HG03565 (cell line): ENCODE measurements around the gene ZFP37.
"Not testable (repeated sequence)": the region's sequence is repeated elsewhere in the genome, so short reads cannot be mapped to it uniquely, and the experiment has no call there.

Source experiments
- ATAC-seq: cut with Tn5 transposase; IDR thresholded peaks from one replicate; pipeline ENCODE4 v1.9.1; 2021; ENCODE audit warnings: mild to moderate bottlenecking, moderate library complexity; ENCODE audit not compliant: unreplicated experiment

Gene ZFP37

DNA sequence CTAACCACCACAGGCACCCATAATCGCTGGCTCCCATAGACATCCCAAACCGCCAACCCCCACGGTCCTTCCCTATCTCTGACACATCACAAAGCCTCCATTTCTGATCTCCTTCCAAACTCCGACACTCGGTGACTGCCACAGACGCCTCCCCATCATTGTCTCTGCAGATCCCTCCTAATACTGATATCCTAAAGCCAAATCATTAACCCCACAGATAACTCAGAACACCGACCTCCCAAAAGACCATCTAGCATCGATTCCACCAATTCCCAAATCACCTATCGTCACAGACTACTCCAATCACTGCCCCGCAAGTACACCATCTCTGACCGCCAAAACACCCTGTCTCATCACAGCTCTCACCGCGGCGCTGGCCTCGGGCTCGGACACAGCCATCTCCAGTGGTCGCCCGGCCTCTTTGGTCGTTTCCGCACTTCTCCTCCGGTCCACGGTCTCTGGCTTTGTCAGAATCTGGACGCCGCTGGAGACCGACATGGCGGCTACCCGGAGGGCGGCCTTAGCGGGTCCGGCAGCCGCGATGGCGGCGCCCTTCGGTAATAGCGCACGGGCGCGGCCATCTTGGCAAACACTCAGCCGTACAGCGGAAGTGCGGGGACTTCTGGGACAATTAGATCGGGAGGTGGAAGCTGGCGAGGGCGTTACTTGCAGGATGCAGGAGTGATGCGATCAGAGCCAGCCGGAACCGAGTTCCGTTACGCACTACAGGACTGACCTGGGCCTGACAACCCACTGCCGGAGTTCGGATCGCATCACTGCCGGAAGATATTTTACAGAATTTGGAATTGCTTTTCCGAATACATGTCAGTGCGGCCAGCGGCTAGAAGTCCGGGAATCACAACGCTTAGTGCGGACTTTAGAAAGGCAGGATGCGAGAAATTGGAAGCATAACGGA lies at the start of gene ZFP37:
TSS of gene ZFP37 (minus strand) at position 534 of the 916 bp plus-strand sequence. CDS start at position 498, 36 bp downstream.
- peak; percentile 97 for ATAC-seq

DNA sequence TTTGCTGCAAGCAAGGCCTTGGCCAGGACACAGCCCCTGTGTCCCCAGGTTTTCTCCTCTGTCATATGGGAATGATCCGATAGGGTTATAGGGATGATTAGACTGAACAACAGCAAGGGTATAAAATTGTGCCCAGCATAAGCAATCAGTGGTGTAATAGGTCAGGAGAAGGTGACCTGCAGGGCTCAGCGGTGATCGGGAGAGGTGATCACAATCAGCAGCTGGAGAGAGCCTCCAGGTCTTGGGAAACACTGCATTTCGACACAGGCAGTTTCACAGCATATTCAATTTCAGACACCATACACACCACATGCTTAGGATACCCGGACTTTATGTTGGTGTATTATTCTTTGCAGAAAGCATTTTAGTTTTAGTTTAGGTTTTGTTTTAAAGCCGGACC lies 48.8 kb upstream of the ZFP37 start:
- not testable (repeated sequence) for ATAC-seq

DNA sequence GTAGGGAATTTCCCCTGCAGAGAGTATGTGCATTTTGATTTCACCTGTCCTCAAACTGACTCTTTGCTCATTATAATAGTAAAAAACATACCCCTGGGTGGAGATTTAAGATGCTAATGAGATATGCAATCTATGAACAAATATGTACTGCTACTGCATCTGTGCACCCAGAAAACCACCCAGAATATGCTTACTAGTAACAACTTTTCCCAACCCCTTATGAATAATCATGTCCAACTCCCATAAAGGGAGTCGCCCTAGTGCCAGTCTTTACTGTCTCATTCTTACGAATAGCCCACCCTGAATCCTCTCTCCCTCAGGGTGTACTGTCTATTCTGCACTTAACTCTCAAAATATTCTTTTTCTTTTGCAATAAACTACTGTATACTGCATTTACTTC lies 39.0 kb upstream of the ZFP37 start:
- ATAC-seq: no peak

DNA sequence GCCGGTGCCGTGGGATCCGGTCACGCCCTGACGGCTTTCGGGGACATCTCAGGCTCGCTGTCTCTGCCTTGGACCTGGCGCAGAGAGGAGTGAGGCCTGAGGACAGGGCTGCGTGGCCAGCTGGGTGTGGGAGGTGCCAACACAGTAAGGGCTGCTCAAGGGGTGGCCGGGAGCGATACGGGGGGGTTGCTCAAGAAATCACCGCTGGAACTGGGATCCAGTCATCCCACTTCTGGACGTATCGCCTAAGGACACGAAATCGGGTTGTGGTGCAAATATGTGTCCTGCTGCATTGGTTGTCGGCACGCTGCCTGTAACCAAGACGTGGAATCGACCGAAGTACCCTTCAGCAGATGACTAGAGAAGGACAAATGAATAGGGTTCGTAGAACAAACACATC lies 33.4 kb upstream of the ZFP37 start:
- not testable (repeated sequence) for ATAC-seq

DNA sequence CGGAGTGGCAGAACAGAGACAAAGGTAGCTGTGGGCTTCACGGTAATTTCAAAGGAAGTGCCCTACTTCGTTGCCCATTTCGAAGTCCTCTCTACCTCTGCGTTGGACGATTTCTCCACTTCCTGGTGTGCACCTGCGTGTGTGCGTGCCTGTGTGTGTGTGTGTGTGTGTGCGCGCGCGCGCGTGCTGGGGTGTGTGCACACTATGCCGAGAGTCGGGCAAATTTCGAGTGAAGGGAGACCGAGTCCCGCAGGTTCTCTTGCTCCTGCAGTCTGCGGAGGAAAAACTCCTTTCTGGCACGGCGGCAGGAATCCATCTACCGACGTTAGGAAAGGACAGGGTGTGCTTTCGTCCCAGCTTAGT lies 32.6 kb upstream of the ZFP37 start:
- not testable (repeated sequence) for ATAC-seq

DNA sequence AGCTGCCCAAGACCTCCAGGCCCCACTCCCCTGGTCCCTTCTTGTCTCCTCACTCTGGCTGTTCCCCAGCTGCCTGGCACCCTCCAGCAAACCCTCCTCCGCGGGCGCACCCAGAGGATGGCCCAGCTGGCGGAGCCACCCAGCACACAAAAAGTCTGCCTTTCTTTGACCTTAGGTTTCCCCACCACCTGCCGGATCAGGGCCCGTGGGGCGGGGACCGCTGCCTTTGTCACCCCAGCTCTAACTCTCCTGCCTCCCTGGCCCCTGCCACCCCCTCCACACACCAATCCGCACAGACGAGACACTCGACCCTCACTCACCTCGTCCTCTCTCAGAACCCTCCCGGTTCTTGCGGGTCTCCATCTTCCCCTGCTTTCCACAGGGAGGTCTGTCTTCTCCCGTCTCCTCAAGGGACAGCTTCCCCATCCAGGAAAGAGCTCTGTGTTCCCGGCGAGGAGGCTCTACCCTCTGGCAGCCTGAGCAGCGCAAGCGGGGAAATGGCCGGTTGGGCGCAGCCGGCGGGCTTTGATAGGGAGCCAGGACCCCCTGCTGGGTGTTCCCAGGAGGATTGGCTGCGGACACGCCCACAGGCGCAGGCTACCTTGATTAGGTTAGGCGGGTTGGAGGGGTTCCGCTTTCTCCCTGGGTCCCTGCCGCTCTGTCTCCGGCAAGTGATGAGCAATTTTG lies 32.1 kb upstream of the ZFP37 start:
- ATAC-seq: not testable (repeated sequence)

DNA sequence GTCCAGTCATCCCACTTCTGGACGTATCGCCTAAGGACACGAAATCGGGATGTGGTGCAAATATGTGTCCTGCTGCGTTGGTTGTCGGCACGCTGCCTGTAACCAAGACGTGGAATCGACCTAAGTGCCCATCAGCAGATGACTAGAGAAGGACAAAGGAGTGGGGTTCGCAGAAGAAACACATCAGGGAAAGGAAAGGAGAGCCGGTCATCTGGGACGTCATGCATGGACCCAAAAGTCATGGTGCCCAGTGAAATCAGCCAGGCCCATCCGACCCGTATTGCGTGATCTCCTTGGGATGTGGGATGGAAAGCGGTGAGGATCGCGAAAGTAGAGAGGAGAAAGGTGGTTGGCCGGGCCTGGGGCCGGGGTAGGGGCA lies 6.4 kb upstream of the ZFP37 start:
- ATAC-seq: not testable (repeated sequence)

DNA sequence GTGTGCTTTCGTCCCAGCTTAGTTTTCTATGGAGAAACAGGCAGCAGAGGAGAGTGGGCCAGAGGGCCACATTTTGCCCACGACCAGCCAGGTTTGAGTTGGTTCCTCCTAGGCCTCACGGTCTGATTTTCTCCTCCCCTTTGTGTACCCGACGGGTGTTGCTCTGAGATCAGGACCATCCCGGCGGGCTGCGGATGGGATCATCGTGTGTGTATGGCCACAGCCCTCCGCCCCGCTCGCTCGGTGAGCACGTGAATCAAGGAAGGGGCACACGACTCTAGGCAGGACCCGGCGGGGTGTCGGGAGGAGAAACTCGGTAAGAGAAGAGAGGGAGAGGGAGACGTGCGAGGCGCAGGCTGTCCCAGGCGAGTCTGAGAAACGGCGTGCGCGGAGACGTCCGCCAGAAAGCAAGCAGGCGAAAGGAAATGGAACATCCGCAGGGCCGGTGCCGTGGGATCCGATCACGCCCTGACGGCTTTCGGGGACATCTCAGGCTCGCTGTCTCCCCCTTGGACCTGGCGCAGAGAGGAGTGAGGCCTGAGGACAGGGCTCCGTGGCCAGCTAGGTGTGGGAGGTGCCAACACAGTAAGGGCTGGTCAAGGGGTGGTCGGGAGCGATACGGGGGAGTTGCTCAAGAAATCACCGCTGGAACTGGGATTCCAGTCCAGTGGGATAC lies 5.9 kb upstream of the ZFP37 start:
- ATAC-seq: not testable (repeated sequence)

DNA sequence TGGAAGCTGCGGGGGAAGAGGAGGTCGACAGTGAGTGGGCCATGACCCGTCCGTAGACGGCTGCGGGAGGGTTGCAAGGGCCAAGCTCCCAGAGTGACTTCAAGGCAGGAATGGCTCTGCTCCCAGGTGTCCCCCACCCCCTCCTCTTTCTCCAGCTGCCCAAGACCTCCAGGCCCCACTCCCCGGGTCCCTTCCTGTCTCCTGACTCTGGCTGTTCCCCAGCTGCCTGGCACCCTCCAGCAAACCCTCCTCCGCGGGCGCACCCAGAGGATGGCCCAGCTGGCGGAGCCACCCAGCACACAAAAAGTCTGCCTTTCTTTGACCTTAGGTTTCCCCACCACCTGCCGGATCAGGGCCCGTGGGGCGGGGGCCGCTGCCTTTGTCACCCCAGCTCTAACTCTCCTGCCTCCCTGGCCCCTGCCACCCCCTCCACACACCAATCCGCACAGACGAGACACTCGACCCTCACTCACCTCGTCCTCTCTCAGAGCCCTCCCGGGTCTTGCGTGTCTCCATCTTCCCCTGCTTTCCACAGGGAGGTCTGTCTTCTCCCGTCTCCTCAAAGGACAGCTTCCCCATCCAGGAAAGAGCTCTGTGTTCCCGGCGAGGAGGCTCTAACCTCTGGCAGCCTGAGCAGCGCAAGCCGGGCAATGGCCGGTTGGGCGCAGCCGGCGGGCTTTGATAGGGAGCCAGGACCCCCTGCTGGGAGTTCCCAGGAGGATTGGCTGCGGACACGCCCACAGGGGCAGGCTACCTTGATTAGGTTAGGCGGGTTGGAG lies 4.7 kb upstream of the ZFP37 start:
- not testable (repeated sequence) for ATAC-seq

DNA sequence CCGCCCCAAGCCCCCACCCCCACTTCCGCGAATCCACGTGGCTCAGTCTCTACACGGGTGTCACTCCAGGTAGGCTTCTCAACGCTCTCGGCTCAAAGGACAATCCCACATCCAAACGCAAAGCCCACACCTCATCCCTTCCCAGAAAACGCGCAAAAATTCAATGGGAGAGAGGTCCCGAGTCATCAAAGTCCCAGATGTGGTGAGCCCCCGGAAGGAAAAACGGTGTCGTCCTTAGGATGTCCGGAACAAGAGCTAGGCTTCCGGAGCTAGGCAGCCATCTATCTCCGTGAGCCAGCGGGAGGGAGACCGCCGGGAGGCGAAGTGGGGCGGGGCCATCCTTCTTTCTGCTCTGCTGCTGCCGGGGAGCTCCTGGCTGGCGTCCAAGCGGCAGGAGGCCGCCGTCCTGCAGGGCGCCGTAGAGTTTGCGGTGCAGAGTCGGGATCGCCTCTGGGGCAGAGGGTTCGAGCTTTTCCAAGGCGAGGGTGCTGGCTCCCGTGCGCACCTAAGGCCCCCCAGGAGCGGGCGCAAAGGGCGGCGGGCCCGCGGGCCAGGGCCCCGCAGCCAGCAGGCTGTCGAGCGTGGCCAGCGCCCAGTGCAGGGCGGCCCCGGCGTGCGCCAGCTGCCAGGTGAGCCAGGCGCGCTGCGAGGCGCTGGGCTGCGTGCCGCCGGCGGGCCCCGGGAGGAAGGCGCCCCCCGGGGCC lies 3.2 kb upstream of the ZFP37 start:
- ATAC-seq: not testable (repeated sequence)

DNA sequence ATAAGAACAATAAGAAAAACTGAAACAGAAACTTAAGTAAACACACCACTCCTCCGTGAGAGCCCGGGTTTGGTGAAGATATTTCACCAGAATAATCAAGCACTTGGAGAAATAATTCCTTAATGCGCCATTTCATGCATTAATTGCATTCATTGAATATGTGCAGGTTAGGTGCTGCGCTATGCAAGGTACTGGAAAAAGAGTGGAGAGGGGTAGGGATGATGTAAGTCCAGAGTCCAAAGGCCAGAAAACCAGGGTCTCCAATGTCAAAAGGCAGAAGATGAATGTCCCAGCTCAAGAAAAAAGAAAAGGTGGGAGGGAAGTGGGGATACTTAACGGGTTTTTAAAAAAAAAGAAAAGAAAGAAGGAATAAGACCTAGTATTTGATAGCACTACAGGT lies 669 bp upstream of the ZFP37 start:
- ATAC-seq: no peak

DNA sequence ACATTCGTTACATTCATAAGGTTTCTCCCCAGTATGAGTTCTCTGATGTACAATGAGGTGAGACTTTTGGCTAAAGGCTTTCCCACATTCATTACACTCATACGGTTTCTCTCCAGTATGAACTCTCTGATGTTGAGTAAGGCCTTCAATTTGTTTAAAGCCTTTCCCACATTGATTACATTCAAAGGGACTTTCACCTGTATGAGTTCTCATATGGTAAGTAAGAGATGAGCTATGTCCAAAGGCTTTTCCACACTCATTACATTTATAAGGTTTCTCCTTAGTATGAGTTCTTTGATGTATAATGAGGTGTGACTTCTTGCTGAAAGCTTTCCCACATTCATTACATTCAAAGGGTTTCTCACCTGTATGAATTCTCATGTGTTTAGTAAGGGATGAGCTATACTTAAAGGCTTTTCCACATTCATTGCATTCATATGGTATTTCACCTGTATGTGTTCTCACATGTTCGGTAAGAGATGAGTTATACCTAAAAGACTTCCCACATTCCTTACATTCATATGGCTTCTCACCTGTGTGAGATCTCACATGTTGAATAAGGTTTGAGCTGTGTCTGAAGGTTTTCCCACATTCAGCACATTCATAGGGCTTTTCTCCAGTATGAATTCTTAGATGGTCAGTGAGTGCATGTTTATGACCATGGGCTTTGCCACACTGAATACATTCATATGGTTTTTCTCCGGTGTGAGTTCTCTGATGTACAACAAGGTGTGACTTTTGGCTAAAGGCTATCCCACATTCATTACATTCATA lies 13.5 kb downstream of the ZFP37 start:
- ATAC-seq: no peak

DNA sequence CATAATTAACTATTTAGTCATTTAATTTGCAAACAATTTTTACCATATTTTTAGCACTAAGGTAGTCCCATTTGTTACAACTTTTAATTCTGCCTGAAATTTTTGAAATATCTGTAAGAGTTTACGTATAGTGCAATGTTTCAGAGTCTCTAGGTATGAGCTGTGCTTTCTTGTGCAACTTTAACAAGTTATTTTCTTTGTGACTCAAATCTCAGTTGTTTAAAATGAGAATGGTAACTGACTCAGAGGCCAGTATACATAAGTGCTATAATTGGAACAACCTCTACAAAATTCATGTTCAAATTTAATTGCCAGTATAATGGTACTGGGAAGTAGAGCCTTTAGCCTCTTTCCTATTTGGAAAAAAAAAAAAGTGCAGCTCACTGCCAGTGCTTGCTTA lies 30.3 kb downstream of the ZFP37 start:
- ATAC-seq: no peak

DNA sequence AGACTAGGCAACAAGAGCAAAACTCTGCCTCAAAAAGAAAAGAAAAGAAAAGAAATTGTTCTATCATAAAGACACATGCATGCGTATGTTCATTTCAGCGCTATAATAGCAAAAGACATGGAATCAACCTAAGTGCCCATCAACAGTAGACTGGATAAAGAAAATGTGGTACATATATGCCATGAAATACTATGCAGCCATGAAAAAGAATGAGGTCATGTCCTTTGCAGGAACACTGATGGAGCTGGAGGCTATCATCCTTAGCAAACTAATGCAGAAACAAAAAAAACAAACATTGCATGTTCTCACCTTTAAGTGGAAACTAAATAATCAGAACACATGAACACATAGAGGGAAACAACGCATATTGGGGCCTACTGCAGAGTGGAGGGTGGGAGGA lies 38.3 kb downstream of the ZFP37 start:
- ATAC-seq: no peak

DNA sequence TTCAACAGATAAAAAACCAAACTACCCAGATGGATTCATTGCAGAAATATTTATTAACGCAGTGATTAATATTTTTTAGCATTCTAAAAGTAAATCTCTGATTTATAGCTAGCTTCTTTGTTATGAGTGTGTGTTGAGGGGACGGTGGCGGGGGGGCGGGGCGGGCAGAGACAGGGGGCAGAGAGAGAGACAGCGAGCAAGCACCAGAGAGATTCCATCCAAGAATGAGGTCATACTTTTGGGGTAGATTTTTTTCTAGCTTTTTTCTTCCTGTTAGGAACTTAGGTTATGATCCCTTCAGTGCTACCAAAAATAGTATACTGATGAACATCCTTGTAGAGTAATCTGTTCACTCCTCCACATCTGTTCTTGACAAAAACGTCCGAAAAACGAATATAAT lies 44.0 kb downstream of the ZFP37 start:
- ATAC-seq: no peak

DNA sequence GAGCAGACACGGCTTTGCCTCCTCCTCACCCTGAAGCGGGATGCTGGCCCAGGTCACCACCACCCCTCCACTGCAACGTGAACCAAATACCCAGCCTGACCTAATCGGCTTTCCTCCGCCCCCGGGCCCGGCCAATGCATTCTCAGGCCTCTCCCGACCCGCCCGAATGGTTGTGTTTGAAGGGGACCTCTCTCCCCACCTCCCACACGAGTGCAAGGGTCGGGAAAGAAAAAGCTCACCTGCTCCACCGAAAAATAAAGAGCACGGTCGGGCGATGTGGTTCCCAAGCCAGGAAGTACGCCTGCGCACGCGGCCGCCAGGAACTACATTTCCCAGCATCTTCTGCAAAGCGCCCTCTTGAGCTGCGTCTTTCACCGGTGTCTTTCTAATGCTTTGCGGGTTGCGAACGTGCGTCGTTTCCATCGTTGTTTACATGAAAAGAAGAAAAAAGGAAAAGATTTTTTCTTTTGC lies 44.6 kb downstream of the ZFP37 start, which contains the start of gene ZNF883:
TSS of gene ZNF883 (minus strand) at position 282 of the 471 bp plus-strand sequence.
- no peak for ATAC-seq

DNA sequence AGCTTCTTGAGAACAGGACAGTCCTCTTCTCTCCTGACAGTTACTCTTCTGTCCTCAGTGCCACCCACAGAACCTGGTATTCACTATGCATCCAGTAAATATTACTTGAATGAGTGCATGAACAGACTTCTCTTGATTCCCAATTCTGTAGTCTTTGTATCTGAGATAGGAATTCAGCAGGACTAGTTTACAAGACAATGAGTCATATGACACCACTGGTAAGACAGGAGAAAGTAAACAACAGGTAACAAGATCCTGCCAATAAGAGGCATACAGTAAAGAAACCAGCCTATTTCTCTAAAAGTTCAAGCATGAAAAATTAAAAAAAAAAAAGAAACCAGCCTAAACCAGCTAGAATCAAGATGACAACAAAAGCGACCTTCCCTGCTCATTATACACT lies 50.7 kb downstream of the ZFP37 start:
- no peak for ATAC-seq

DNA sequence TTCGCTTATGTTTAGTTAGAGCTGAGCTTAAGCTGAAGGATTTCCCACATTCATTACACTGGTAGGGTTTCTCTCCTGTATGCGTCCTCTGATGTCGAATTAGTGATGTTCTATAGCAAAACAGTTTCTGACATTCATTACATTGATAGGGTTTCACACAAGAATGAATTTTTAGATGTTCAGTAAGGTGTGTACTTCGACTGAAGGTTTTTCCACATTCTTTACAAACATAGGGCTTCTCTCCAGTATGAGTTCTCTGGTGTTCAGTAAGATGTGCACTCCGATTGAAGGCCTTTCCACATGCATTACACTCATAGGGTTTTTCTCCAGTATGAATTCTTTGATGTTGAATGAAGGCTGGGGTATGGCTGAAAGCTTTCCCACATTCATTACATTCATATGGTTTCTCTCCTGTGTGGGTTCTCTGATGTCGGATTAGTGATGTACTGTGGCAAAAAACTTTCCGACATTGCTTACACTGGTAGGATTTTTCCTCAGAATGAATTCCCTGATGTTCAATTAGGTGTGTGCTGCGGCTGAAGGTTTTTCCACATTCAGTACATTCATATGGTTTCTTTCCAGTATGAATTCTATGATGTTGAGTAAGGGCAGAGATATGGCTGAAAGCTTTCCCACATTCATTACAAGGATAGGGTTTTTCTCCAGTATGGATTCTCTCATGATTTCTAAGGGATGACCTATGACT lies 59.1 kb downstream of the ZFP37 start:
- ATAC-seq: no peak
